Astrocyte of the spinal cord (primary cell): ENCODE results near the gene PRKCH.

ENCODE experiments used
- DNase-seq: peaks from one replicate; pipeline ENCODE4 v3.0.0; 2011; ENCODE audit warnings: low read depth, low spot score
- H3K4me3 ChIP-seq: 2 replicates; pipeline ENCODE4 v1.5.1; 2011; ENCODE audit warnings: low read depth, mild to moderate bottlenecking, low read length, moderate library complexity
- in situ Hi-C: cut with HindIII; loops from 2 replicates; pipeline ENCODE4 v1.10.0; 2017; ENCODE audit warnings: low sequenced_read_pairs
- TF ChIP-seq, protein P1 (sequence below): IDR thresholded peaks from 2 replicates; pipeline ENCODE4 v1.5.1; 2012; ENCODE audit warnings: low read depth, mild to moderate bottlenecking, low read length, inconsistent platforms

Gene PRKCH

DNA sequence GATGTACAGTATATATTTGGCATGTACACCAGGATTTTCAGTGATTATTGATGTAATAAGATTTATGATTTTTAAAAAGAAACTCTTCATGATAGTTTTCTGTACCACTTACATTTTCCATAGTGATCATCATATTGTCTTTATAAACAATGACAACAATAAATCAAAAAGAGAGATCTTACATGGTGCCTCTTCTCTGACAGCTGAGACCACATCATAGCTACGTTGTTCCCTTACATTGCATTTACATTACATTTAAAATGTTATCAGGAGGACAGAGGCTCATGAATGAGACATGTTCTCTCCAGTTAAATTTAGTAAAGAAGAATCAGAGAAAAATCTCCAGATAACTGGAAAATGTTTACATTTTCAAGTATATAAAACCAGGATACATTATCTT is 112.4 kb downstream of the PRKCH start:
- TF ChIP-seq, protein P1, sequence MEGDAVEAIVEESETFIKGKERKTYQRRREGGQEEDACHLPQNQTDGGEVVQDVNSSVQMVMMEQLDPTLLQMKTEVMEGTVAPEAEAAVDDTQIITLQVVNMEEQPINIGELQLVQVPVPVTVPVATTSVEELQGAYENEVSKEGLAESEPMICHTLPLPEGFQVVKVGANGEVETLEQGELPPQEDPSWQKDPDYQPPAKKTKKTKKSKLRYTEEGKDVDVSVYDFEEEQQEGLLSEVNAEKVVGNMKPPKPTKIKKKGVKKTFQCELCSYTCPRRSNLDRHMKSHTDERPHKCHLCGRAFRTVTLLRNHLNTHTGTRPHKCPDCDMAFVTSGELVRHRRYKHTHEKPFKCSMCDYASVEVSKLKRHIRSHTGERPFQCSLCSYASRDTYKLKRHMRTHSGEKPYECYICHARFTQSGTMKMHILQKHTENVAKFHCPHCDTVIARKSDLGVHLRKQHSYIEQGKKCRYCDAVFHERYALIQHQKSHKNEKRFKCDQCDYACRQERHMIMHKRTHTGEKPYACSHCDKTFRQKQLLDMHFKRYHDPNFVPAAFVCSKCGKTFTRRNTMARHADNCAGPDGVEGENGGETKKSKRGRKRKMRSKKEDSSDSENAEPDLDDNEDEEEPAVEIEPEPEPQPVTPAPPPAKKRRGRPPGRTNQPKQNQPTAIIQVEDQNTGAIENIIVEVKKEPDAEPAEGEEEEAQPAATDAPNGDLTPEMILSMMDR, result no peak
- DNase-seq, result no peak
- in situ Hi-C loops, result no loop called here
- no peak overlapping the region for H3K4me3 ChIP-seq

DNA sequence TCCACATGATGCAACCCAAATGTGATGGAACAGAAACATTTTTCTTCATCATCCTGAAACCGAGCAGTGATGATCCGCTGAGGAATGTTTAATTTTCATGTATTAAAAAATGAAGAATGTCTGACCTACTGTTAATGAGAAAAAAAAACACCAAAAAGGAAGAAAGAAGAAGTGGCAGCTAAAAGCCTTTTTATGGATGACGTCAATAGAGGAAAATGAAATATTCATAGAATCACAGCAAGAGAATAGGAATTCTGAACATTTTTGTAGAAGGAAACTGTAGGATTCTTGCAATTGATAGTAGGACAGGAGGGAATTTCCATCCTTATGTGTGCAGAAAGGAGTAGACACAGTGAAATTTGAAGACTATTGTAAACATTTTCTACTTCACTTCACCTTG is 112.9 kb downstream of the PRKCH start:
- no peak overlapping the region for H3K4me3 ChIP-seq
- DNase-seq, result peak; percentile 8
- TF ChIP-seq, protein P1, result no peak
- in situ Hi-C loops, result no loop called here

DNA sequence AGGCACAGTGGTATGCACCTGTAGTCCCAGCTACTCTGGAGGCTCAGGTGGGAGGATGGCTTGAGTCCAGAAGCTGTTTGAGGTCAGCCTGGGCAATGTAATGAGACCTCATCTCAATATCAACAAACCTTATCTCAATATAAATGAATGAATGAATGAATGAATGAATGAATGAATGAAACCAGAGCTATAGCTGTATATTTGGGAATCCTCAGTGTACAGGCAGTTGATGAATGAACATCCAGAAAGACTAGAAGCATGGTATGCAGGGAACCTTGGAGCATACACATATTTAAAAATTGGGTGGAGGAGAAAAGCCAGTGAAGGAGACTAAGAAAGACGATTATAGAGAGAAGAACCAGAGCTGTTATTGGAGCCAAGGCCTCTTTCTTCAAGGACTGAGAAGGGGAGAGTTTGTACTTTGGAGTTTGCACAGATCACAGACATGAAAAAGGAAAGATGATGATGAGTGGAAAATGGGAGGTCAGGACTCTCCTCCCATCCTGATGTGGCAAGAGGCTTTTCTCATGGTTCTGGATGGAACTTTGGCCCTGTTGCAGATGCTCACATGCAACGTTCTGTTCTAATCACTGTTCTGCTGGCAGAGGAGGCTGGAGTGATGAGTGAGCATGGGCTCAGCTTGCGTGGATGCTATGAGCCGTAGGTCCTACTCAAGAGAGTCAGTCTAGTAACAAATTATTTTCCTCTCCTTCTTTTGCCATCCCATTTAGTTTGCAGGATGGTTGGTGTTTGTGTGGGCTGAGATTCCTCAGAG is 114.4 kb downstream of the PRKCH start:
- no peak overlapping the region for H3K4me3 ChIP-seq
- in situ Hi-C loops, result no loop called here
- TF ChIP-seq, protein P1, result no peak
- DNase-seq, result no peak

DNA sequence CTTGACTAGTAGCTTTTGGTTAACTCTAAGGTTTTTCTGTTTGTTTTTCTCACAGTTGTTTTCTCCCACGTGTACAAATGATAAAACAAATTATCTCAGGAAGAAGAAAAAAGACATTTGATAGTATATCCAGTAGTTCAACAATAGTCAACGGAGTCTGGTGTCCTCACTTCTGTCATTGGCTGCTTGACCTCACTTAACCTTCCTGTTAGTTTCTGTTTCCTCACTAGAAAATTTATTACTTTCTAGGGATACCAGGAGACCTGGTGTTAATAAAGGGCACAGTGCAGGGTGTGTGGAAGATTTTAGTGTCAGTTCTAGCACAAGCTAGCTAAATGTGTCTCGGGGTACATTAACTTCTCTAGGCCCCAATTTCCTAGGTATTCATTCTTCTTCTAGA is 116.0 kb downstream of the PRKCH start:
- in situ Hi-C loops, result no loop called here
- TF ChIP-seq, protein P1, result no peak
- no peak for DNase-seq
- H3K4me3 ChIP-seq, result no peak overlapping the region

DNA sequence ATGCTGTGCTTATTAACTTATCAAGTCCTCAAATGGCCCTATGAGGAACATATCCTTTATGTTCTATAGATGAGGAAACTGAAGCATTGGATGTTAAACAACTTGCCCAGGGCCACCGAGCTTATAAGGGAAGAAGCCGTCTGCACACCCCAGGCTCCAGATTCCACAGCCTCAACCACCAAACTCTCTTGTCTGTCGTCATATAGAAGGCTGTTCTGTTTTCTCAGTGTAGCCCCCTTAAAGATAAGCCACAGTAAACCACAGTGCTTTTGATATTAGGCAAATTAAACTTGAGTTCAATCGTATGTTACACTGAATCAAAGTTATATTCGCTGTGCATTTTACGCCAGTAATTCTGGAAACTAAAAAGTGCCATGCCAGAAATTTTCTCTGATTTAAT is 116.7 kb downstream of the PRKCH start:
- in situ Hi-C loops, result no loop called here
- no peak for DNase-seq
- H3K4me3 ChIP-seq, result no peak overlapping the region
- TF ChIP-seq, protein P1, result no peak

DNA sequence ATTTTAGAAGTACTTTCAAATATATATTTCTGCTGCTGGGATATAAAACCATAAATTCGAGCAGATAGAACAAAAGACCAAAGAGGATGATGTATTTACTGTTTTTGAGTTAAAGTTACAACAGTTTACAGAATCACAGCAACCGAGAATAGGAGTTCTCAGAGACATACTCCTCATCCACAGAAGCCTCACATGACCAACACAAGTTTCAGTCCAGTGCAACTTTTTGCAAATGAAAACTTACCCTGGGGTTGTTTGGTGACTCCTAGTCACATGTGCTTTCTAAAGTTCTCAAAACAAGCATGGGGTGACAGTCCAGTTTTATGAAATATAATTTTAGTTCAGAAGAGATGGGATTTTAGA is 117.1 kb downstream of the PRKCH start:
- TF ChIP-seq, protein P1, result no peak
- no peak for DNase-seq
- no peak overlapping the region for H3K4me3 ChIP-seq
- in situ Hi-C loops, result no loop called here
